ENCODE data around the gene NHLH2.

- TF ChIP-seq ZNF324 (tag by site-specific recombination; IDR thresholded peaks at IDR 0.05) (no peak), ATF2 (tag by site-specific recombination; IDR thresholded peaks at IDR 0.05; ENCODE audit: low read depth) (no peak), ZBTB10 (tag by site-specific recombination; IDR thresholded peaks at IDR 0.05) (no peak), PRDM10 (tag by site-specific recombination; IDR thresholded peaks at IDR 0.05) (no peak), ZNF561 (tag by site-specific recombination; IDR thresholded peaks at IDR 0.05; ENCODE audit: borderline replicate concordance) (no peak), ZNF785 (tag by site-specific recombination; IDR thresholded peaks at IDR 0.05) (no peak), ZNF768 (tag by site-specific recombination; IDR thresholded peaks at IDR 0.05) (no peak), ZNF274 (IDR thresholded peaks at IDR 0.05; ENCODE audit: low read length) (no peak), ZNF274 (tag by site-specific recombination; IDR thresholded peaks at IDR 0.05; ENCODE audit: borderline replicate concordance) (no peak), SP2 (tag by site-specific recombination; IDR thresholded peaks at IDR 0.05) (no peak), ZNF10 (tag by site-specific recombination; IDR thresholded peaks at IDR 0.05) (no peak), ZNF501 (tag by site-specific recombination; IDR thresholded peaks at IDR 0.05) (no peak), SETDB1 (IDR thresholded peaks at IDR 0.05; ENCODE audit: insufficient read length, low read length) (no peak)
- TF ChIP-seq, protein P1, sequence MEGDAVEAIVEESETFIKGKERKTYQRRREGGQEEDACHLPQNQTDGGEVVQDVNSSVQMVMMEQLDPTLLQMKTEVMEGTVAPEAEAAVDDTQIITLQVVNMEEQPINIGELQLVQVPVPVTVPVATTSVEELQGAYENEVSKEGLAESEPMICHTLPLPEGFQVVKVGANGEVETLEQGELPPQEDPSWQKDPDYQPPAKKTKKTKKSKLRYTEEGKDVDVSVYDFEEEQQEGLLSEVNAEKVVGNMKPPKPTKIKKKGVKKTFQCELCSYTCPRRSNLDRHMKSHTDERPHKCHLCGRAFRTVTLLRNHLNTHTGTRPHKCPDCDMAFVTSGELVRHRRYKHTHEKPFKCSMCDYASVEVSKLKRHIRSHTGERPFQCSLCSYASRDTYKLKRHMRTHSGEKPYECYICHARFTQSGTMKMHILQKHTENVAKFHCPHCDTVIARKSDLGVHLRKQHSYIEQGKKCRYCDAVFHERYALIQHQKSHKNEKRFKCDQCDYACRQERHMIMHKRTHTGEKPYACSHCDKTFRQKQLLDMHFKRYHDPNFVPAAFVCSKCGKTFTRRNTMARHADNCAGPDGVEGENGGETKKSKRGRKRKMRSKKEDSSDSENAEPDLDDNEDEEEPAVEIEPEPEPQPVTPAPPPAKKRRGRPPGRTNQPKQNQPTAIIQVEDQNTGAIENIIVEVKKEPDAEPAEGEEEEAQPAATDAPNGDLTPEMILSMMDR (tag by site-specific recombination; IDR thresholded peaks at IDR 0.05): no peak
- TF ChIP-seq, protein P2, sequence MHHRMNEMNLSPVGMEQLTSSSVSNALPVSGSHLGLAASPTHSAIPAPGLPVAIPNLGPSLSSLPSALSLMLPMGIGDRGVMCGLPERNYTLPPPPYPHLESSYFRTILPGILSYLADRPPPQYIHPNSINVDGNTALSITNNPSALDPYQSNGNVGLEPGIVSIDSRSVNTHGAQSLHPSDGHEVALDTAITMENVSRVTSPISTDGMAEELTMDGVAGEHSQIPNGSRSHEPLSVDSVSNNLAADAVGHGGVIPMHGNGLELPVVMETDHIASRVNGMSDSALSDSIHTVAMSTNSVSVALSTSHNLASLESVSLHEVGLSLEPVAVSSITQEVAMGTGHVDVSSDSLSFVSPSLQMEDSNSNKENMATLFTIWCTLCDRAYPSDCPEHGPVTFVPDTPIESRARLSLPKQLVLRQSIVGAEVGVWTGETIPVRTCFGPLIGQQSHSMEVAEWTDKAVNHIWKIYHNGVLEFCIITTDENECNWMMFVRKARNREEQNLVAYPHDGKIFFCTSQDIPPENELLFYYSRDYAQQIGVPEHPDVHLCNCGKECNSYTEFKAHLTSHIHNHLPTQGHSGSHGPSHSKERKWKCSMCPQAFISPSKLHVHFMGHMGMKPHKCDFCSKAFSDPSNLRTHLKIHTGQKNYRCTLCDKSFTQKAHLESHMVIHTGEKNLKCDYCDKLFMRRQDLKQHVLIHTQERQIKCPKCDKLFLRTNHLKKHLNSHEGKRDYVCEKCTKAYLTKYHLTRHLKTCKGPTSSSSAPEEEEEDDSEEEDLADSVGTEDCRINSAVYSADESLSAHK (tag by site-specific recombination; IDR thresholded peaks at IDR 0.05): no peak
Observed at GRCh38 chr1:115809847-115810246, 31.1 kb downstream of the NHLH2 start.

All from HEK293 (cell line).